ENCODE measurements around the gene WEE1.
"Not testable (repeated sequence)": the region's sequence is repeated elsewhere in the genome, so short reads cannot be mapped to it uniquely, and the experiment has no call there.

The WEE1 gene

GRCh38 chr11:9573052-9573774 lies at the start of gene WEE1:
Gene WEE1, plus strand, starts transcription at chr11:9573670. Its CDS starts 264 bp downstream, at chr11:9573934.
- peak; percentile 96 to 99 for DNase-seq

GRCh38 chr11:9524001-9524400 lies 49.5 kb upstream of the WEE1 start:
- no peak for DNase-seq

GRCh38 chr11:9525116-9525515 lies 48.4 kb upstream of the WEE1 start:
- no peak for DNase-seq

- no peak for DNase-seq
Observed at GRCh38 chr11:9527481-9528135, 45.9 kb upstream of the WEE1 start.

- no peak for DNase-seq
Observed at GRCh38 chr11:9528136-9528501, 45.4 kb upstream of the WEE1 start.

GRCh38 chr11:9528573-9529333 lies 44.7 kb upstream of the WEE1 start:
- no peak for DNase-seq

GRCh38 chr11:9529334-9529650 lies 44.2 kb upstream of the WEE1 start:
- DNase-seq: no peak

GRCh38 chr11:9530020-9530621 lies 43.3 kb upstream of the WEE1 start:
- DNase-seq: no peak

GRCh38 chr11:9530901-9531625 lies 42.4 kb upstream of the WEE1 start:
- DNase-seq: no peak

- no peak for DNase-seq
Observed at GRCh38 chr11:9533058-9533457, 40.4 kb upstream of the WEE1 start.

GRCh38 chr11:9533736-9534473 lies 39.6 kb upstream of the WEE1 start:
- DNase-seq: no peak

- peak in 1 of 2 experiments; percentile 26 for DNase-seq
Observed at GRCh38 chr11:9535189-9535781, 38.2 kb upstream of the WEE1 start.

GRCh38 chr11:9538548-9538947 lies 34.9 kb upstream of the WEE1 start:
- DNase-seq: no peak

- DNase-seq: not testable (repeated sequence)
Observed at GRCh38 chr11:9549216-9549615, 24.3 kb upstream of the WEE1 start.

GRCh38 chr11:9550191-9550628 lies 23.3 kb upstream of the WEE1 start:
- no peak for DNase-seq

GRCh38 chr11:9561279-9561982 lies 12.0 kb upstream of the WEE1 start:
- DNase-seq: no peak

- no peak for DNase-seq
Observed at GRCh38 chr11:9562716-9563115, 10.8 kb upstream of the WEE1 start.

GRCh38 chr11:9563196-9563730 lies 10.2 kb upstream of the WEE1 start:
- no peak for DNase-seq

- DNase-seq: no peak
Observed at GRCh38 chr11:9565822-9566560, 7.5 kb upstream of the WEE1 start.

GRCh38 chr11:9566561-9567063 lies 6.9 kb upstream of the WEE1 start:
- DNase-seq: no peak
